Activated CD4-positive, alpha-beta T cell treated with anti-CD3 and anti-CD28 coated beads, Interleukin-2, amount 10 ng/mL, durations not matched to agents 7 days and 5 days (primary cell): ENCODE measurements around the gene ADGRG6. TPM values are rescaled to one million over a fixed set of nuclear protein-coding genes. Genes with fewer than 3 reads are reported as not detected.

ENCODE experiments used
- total RNA-seq, 2 experiments: library from RNA; stranded (reverse); gene quantifications; one replicate each; pipeline ENCODE4 v1.2.3, GENCODE V29; 2021

The ADGRG6 gene
- total RNA-seq, 2 experiments from 2014 or later: 0.35 to 0.52 TPM

Other genes with a start within 250 kb of the ADGRG6 start
- not detected for gene GJE1, start 169.1 kb upstream of the ADGRG6 start, total RNA-seq
- gene NMBR, start 154.9 kb upstream of the ADGRG6 start, total RNA-seq: not detected
- gene VTA1, start 154.7 kb upstream of the ADGRG6 start, total RNA-seq: 10 to 100 TPM; 45.0 to 53.6 TPM